WERI-Rb-1 (cell line): Measurements from ENCODE around the gene CCDC57.
A peak's percentile ranks its signal among the peaks of the same experiment; 100 is the strongest.

Experiments
- DNase-seq: peaks from one replicate; pipeline ENCODE4 v3.0.0-alpha.2; 2020
- H3K27ac ChIP-seq: fragments of 250-450 bp; sonication (Bioruptor Pico); 2 replicates; pipeline ENCODE4 v1.5.1; 2020; ENCODE audit warnings: mild to moderate bottlenecking, moderate library complexity
- H3K27me3 ChIP-seq: fragments of 250-450 bp; sonication (Bioruptor Pico); 2 replicates; pipeline ENCODE4 v1.5.1; 2021; ENCODE audit warnings: mild to moderate bottlenecking, low read depth, moderate library complexity; ENCODE audit not compliant: insufficient read depth, severe bottlenecking
- H3K36me3 ChIP-seq: fragments of 250-450 bp; sonication (Bioruptor Pico); 2 replicates; pipeline ENCODE4 v1.5.1; 2020; ENCODE audit warnings: mild to moderate bottlenecking, moderate library complexity
- H3K4me3 ChIP-seq: 2 replicates; pipeline ENCODE4 v1.5.1; 2011; ENCODE audit warnings: low read depth, mild to moderate bottlenecking, control low read depth, low read length
- H3K9me3 ChIP-seq: fragments of 250-450 bp; sonication (Bioruptor Pico); 2 replicates; pipeline ENCODE4 v1.5.1; 2021; ENCODE audit warnings: mild to moderate bottlenecking, moderate library complexity; ENCODE audit not compliant: severe bottlenecking
- TF ChIP-seq, protein P1 (sequence below): IDR thresholded peaks from 2 replicates; pipeline ENCODE4 v1.5.1; 2011; ENCODE audit warnings: low read depth, mild to moderate bottlenecking, control low read depth, inconsistent platforms, low read length

The CCDC57 gene

DNA sequence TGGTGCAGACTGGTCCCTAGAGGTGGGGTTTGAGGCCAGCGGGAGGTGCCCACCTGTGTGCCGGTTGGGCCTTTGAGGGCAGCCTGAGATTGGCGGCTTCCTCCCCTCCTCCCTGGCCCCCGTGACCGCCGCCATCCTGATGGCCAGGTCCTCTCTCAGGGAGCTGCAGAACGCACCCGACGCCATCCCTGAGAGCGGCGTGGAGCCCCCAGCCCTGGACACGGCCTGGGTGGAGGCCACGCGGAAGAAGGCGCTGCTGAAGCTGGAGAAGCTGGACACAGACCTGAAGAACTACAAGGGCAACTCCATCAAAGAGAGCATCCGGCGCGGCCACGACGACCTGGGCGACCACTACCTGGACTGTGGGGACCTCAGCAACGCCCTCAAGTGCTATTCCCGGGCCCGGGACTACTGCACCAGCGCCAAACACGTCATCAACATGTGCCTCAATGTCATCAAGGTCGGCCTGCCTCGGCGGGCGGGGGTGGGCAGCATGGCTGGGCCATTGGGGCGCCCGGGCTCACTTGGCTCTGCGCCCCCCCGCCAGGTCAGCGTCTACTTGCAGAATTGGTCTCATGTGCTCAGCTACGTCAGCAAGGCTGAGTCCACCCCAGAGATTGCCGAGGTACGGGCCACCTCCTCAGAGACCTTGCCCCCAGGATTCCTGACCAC lies 158.2 kb downstream of the CCDC57 start:
- TF ChIP-seq, protein P1, sequence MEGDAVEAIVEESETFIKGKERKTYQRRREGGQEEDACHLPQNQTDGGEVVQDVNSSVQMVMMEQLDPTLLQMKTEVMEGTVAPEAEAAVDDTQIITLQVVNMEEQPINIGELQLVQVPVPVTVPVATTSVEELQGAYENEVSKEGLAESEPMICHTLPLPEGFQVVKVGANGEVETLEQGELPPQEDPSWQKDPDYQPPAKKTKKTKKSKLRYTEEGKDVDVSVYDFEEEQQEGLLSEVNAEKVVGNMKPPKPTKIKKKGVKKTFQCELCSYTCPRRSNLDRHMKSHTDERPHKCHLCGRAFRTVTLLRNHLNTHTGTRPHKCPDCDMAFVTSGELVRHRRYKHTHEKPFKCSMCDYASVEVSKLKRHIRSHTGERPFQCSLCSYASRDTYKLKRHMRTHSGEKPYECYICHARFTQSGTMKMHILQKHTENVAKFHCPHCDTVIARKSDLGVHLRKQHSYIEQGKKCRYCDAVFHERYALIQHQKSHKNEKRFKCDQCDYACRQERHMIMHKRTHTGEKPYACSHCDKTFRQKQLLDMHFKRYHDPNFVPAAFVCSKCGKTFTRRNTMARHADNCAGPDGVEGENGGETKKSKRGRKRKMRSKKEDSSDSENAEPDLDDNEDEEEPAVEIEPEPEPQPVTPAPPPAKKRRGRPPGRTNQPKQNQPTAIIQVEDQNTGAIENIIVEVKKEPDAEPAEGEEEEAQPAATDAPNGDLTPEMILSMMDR, result no peak
- Histone ChIP-seq H3K27me3 (no peaks in the 10 kb centered on the region), H3K4me3 (no peak overlapping the region), H3K36me3 (peaks cover 74% of the 10 kb centered on the region), H3K27ac (no peak overlapping the region), H3K9me3 (no peaks in the 10 kb centered on the region)
- DNase-seq, result no peak

GRCh38 chr17:82053556-82054263 lies 158.9 kb downstream of the CCDC57 start:
- Histone ChIP-seq H3K36me3 (peaks cover 74% of the 10 kb centered on the region), H3K27me3 (no peaks in the 10 kb centered on the region), H3K9me3 (no peaks in the 10 kb centered on the region), H3K27ac (no peak overlapping the region), H3K4me3 (no peak overlapping the region)
- DNase-seq, result no peak
- TF ChIP-seq, protein P1, result no peak

DNA sequence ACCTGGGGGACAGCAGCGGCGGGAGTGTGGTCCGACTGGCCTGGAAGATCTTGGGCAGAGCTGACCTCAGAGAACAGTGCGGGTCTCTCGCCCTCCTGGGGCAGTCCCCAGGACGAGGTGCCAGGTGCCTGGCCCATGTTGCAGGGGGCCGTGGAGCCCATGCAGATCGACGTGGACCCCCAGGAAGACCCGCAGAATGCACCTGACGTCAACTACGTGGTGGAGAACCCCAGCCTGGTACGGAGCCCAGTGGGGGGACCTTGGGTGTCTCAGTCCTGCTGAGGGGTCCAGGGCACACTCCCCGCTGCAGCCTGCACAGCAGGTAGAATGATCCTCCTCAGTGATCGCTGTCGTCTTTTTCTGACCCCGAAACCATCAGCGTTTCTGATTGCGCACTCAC lies 159.5 kb downstream of the CCDC57 start:
- Histone ChIP-seq H3K9me3 (no peaks in the 10 kb centered on the region), H3K4me3 (no peak overlapping the region), H3K27me3 (no peaks in the 10 kb centered on the region), H3K36me3 (peaks cover 74% of the 10 kb centered on the region), H3K27ac (no peak overlapping the region)
- TF ChIP-seq, protein P1, result no peak
- no peak for DNase-seq

GRCh38 chr17:82052638-82053059 lies 160.0 kb downstream of the CCDC57 start:
- H3K27ac ChIP-seq, result peak overlapping the region; percentile 67
- peaks cover 74% of the 10 kb centered on the region for H3K36me3 ChIP-seq
- no peaks in the 10 kb centered on the region for H3K9me3 ChIP-seq
- H3K27me3 ChIP-seq, result no peaks in the 10 kb centered on the region
- H3K4me3 ChIP-seq, result peak overlapping the region; percentile 77
- no peak for DNase-seq
- TF ChIP-seq, protein P1, result no peak

GRCh38 chr17:82051776-82052637 lies 160.6 kb downstream of the CCDC57 start, which contains the start of the genes GPS1 and RFNG:
GPS1 (plus strand) TSS chr17:82051898; CDS start chr17:82051932, 34 bp downstream.
RFNG (minus strand) TSS chr17:82051811; CDS start chr17:82051766, 45 bp downstream.
- H3K9me3 ChIP-seq, result no peaks in the 10 kb centered on the region
- TF ChIP-seq, protein P1, result no peak
- peak within 1 kb of the TSS; percentile 69 for H3K27ac ChIP-seq
- DNase-seq, result peak; percentile 89
- peak within 1 kb of the TSS; percentile 77 for H3K4me3 ChIP-seq
- H3K27me3 ChIP-seq, result no peaks in the 10 kb centered on the region
- peaks cover 74% of the 10 kb centered on the region for H3K36me3 ChIP-seq
